GM19468 (cell line): Measurements from ENCODE around the gene FOXD1.
"Not testable (repeated sequence)": the region's sequence is repeated elsewhere in the genome, so short reads cannot be mapped to it uniquely, and the experiment has no call there.

ENCODE experiments used
- ATAC-seq: cut with Tn5 transposase; IDR thresholded peaks from one replicate; pipeline ENCODE4 v1.9.1; 2021; ENCODE audit warnings: mild to moderate bottlenecking, moderate library complexity, moderate number of reproducible peaks; ENCODE audit not compliant: unreplicated experiment; ENCODE audit errors: extremely low read depth

FOXD1 gene

GRCh38 chr5:73419465-73420390 is 28.8 kb downstream of the FOXD1 start:
- no peak for ATAC-seq

GRCh38 chr5:73419117-73419464 is 29.5 kb downstream of the FOXD1 start:
- no peak for ATAC-seq

- no peak for ATAC-seq
These were observed 30.3 kb downstream of the FOXD1 start for GRCh38 chr5:73418244-73418691.

GRCh38 chr5:73417303-73418034 is 31.1 kb downstream of the FOXD1 start:
- no peak for ATAC-seq

GRCh38 chr5:73415617-73416016 is 33.0 kb downstream of the FOXD1 start:
- no peak for ATAC-seq

GRCh38 chr5:73415171-73415570 is 33.4 kb downstream of the FOXD1 start:
- ATAC-seq, result no peak

GRCh38 chr5:73412597-73412988 is 36.0 kb downstream of the FOXD1 start:
- no peak for ATAC-seq

GRCh38 chr5:73411936-73412596 is 36.5 kb downstream of the FOXD1 start:
- ATAC-seq, result no peak

GRCh38 chr5:73409927-73410326 is 38.6 kb downstream of the FOXD1 start:
- not testable (repeated sequence) for ATAC-seq

- no peak for ATAC-seq
These were observed 42.9 kb downstream of the FOXD1 start for GRCh38 chr5:73405691-73406090.

GRCh38 chr5:73399775-73400174 is 48.8 kb downstream of the FOXD1 start:
- no peak for ATAC-seq
